ENCODE measurements around the gene ABCB8. TPM values are rescaled to one million over a fixed set of nuclear protein-coding genes. Genes with fewer than 3 reads are reported as not detected.
A peak's percentile ranks its signal among the peaks of the same experiment; 100 is the strongest.

ABCB8 gene
- total RNA-seq, 2 donors from 2014 or later: 46.6 to 49.6 TPM

DNA sequence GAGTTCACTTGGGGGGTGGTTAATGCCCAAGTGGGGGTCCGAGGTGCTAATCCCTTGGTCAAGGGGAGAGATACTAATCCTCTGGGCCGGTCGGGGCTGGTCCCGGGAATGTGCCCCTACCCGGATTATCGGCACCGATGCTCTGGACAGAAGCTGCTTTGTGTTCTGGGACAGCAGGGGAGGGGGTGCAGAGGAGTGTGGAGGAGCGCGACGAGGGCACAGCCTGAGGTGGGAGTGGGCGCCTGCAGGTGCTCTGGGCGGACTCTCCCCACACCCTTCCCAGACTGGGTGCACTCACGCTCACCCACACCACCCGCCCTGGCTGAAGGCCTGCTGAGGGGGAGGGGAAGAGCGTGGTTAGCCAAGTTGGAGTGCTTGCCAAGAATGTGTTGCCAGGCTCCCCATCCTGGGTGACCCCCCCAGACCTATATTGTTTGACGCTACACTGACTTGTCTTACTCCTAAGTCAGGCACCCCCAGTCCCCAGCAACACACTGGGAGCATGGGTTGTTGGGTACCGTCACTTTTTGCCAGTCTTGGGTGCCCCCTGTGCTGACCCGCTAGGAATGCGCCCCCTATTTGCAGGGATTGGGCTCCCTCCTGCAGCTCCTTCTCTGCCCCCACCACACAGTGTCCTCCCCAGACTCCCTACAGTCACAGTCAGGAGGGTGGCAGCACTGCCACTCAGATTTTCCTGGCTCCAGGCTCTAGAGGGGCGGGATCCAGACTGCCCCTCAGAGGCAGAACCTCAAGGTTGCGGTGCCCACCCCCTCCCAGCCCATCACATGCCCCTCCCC is 32.4 kb downstream of the ABCB8 start:
- ATAC-seq (replicated peaks in 1 of 2) (no peak), DNase-seq (no peak)
- Mint-ChIP-seq H3K4me1 (ENCODE audit: low read depth) (peaks cover 41% of the 10 kb centered on the region), H3K36me3 (ENCODE audit: insufficient read depth in 2 of 2) (peaks cover 0 to 5% of the 10 kb centered on the region in 2 donors), H3K27me3 (ENCODE audit: low read depth) (no peaks in the 10 kb centered on the region), H3K4me3 (peak overlapping the region; percentile 98), H3K9me3 (no peaks in the 10 kb centered on the region), H3K27ac (no peak overlapping the region)

DNA sequence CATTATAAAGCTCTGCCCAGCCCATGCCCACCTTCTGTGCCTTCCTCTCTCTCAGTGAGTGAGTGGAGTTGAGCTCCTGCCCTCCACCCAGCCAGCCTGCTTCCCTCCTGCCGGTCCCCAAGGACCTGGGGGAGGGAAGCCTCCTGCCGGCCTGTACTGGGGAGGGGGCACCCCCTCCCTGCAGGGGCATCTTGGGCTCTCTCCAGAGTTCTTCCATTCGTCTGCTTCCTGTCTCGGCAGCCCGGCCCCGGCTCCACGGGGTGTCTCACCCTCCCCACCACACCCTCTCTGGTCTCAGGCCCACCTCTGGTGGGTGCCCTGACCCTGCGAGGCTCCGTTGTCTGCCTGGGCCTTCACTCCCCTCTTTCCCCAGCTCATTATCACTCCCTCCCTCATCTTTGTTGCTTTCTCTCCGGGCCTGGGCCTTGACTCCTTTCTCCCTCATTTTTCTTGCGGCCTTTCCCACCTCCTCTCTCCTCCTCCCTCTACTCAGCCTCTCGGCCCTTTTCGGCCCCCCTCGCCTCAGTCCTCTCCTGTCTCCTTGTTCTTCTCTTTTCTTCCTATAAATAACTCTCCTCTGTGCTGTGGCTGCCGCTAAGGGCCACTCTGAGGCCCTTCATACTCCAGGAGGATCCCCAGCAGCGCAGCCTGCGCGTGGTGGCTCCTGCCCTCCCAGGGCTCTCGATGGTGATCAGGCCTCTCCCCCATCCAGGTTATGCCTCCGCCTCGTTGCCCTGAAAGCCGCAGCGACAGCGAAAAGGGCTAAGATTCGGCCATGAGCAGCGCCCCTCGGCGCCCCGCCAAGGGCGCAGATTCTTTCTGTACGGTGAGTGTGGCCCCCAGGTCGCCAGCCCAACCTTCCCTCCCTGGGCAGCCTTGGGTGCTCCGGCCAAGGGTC is 33.2 kb downstream of the ABCB8 start:
- no peak for DNase-seq
- Mint-ChIP-seq H3K36me3 (ENCODE audit: insufficient read depth in 2 of 2) (peaks cover 0 to 5% of the 10 kb centered on the region in 2 donors), H3K27me3 (ENCODE audit: low read depth) (no peaks in the 10 kb centered on the region), H3K9me3 (no peaks in the 10 kb centered on the region), H3K4me1 (ENCODE audit: low read depth) (peaks cover 39% of the 10 kb centered on the region), H3K27ac (peak overlapping the region; percentile 74), H3K4me3 (peak overlapping the region; percentile 98)
- no peak for ATAC-seq (replicated peaks in 1 of 2)

DNA sequence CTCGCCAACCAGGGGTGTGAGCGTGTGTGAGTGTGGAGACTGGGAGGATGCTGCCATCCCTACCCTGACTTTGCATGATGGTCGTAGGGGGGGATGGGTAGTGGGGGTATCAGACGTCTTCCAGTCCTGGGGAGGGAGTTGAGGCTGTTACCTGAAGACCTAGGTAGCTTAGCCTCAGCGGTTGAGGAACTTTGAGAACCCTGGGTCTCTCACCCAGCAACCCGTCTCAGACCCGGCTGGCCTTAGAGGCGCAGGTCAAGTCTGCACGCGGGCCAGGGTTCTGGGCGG is 33.8 kb downstream of the ABCB8 start:
- Mint-ChIP-seq H3K27me3 (ENCODE audit: low read depth) (no peaks in the 10 kb centered on the region), H3K4me3 (peak overlapping the region in 1 of 2 donors; percentile 98), H3K4me1 (ENCODE audit: low read depth) (peaks cover 33% of the 10 kb centered on the region), H3K9me3 (no peaks in the 10 kb centered on the region), H3K36me3 (ENCODE audit: insufficient read depth in 2 of 2) (peaks cover 0 to 5% of the 10 kb centered on the region in 2 donors), H3K27ac (no peak overlapping the region)
- DNase-seq: no peak
- ATAC-seq (replicated peaks in 1 of 2): no peak

DNA sequence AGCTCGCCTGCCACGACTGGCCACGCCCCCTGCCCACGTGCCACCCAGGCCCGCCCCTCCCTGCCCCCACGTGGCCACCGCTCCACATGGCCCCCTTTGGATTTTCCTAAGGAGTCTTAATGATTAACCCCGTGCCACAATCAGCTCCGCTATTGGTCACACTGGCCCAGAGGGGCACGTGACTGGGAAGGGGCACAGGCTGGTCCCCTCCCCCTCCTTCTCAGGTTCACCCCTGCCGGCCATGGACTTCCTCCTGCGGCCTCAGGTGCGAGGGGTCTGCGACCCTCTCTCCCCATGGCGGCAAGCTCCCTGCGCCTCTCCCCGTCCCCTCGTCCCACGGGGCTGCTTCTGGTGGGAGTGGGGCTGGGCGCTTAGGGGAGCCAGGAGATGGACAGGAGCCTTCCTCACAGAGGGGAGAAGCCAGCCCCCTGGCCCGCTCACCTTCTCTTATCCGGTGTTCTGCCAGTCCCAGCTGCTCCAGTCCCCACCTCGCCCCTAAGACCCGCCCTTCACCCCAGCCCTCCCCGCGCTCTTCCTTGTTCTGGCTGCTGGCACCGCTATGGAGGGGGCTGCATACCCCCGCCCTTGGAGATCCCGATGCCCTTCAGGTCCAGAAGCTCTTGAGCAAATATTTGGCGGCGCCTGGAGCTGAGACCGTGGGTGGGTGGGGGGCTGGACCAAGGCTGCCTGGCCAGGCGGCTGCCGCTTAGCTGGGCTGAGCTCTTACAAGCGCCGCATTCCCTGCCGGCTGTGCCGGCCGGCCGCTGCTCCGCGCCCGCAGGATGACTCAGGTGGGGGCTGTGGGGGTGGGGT is 34.4 kb downstream of the ABCB8 start:
- H3K4me3 Mint-ChIP-seq: no peak overlapping the region
- no peaks in the 10 kb centered on the region for H3K27me3 Mint-ChIP-seq (ENCODE audit: low read depth)
- no peak overlapping the region for H3K27ac Mint-ChIP-seq
- no peaks in the 10 kb centered on the region for H3K9me3 Mint-ChIP-seq
- H3K4me1 Mint-ChIP-seq (ENCODE audit: low read depth): peaks cover 28% of the 10 kb centered on the region
- ATAC-seq (replicated peaks in 1 of 2) (no peak), DNase-seq (no peak)
- peaks cover 0 to 5% of the 10 kb centered on the region in 2 donors for H3K36me3 Mint-ChIP-seq (ENCODE audit: insufficient read depth in 2 of 2)

DNA sequence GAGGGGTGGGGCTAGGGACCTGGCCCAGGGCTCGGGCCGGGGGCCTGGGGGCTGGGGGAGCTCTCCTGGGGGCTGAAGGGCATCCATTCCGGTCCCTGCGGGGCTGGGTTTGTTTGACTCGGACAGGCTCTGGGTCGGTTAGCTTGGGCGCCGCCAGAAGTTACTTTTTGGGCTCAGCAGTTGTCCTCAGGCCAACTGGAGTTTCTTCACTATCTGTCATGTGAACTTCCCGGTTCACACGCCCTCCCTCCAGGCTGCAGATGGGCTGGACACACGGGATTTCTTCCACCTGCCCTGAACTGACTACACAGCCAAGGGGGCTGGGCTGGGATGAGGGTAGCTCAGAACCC is 34.9 kb downstream of the ABCB8 start:
- H3K4me1 Mint-ChIP-seq (ENCODE audit: low read depth): peaks cover 27% of the 10 kb centered on the region
- DNase-seq (no peak), ATAC-seq (replicated peaks in 1 of 2) (no peak)
- H3K4me3 Mint-ChIP-seq: no peak overlapping the region
- H3K27me3 Mint-ChIP-seq (ENCODE audit: low read depth): no peaks in the 10 kb centered on the region
- H3K36me3 Mint-ChIP-seq (ENCODE audit: insufficient read depth in 2 of 2): peaks cover 0 to 5% of the 10 kb centered on the region in 2 donors
- H3K9me3 Mint-ChIP-seq: no peaks in the 10 kb centered on the region
- no peak overlapping the region for H3K27ac Mint-ChIP-seq

DNA sequence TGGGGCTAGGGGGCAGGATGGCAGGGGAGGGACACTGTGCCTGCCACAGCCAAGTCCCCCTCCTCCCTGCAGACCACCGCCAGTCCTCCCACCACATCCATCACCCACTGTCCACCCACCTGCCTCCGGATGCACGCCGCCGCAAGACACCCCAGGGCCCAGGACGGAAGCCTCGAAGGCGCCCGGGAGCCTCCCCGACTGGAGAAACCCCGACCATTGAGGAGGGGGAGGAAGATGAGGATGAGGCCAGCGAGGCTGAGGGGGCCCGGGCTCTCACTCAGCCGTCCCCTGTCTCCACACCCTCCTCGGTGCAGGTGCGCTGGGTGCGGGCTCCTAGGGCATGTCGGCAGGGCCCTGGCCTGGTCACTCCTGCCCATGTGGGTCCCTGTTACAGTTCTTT is 36.2 kb downstream of the ABCB8 start:
- Mint-ChIP-seq H3K4me1 (ENCODE audit: low read depth) (peaks cover 16% of the 10 kb centered on the region), H3K27ac (no peak overlapping the region)
- ATAC-seq (replicated peaks in 1 of 2): no peak

DNA sequence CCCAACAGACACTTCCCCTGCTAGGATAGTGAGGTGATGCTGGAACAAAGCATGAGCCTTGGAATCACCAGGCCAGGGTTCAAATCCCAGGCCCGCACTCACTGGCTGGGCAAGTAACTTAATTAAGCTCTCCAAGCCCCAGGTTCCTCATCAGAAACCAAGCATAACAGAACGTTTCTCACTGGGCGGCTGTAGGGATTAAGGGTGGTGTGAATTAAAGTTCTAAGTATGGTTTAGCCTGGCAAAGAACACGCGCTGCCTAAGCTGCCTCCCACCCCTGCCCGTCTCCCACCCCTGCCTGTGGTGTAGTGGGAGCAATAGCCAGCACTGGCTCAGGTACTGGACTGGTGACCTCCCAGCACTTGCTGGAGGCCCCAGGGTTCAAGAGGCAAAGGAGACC is 36.7 kb downstream of the ABCB8 start:
- peaks cover 16% of the 10 kb centered on the region for H3K4me1 Mint-ChIP-seq (ENCODE audit: low read depth)
- H3K4me3 Mint-ChIP-seq: no peak overlapping the region
- ATAC-seq (replicated peaks in 1 of 2) (no peak), DNase-seq (no peak)
- no peaks in the 10 kb centered on the region for H3K27me3 Mint-ChIP-seq (ENCODE audit: low read depth)
- H3K9me3 Mint-ChIP-seq: no peaks in the 10 kb centered on the region
- H3K36me3 Mint-ChIP-seq (ENCODE audit: insufficient read depth in 2 of 2): peaks cover 1 to 3% of the 10 kb centered on the region in 2 donors
- H3K27ac Mint-ChIP-seq: no peak overlapping the region

More for the DNA sequence above, 36.2 kb downstream of the ABCB8 start:
- Mint-ChIP-seq H3K36me3 (ENCODE audit: insufficient read depth in 2 of 2) (peaks cover 1 to 3% of the 10 kb centered on the region in 2 donors), H3K4me3 (no peak overlapping the region), H3K9me3 (no peaks in the 10 kb centered on the region), H3K27me3 (ENCODE audit: low read depth) (no peaks in the 10 kb centered on the region)
- DNase-seq: no peak

DNA sequence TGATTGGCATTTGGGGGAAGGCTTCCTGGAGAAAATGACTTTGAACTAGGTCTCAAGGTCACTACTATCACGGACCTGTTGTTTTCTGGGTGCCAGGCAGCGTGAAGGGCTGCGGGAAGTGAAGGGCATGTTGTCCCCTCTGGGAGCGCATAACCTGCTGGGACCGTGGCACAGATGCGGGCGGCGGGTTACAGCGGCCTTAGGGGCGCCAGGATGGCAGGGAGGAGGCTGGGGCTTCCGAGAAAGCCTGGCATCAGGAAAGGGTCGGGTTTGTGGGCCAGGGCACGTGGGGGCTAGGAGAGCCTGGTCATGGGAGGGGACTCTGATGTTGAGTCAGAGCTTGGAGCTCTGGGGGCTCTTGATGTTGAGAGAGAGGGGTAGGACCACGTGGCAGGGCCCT is 37.3 kb downstream of the ABCB8 start:
- H3K4me1 Mint-ChIP-seq (ENCODE audit: low read depth): peaks cover 15% of the 10 kb centered on the region
- peaks cover 1 to 3% of the 10 kb centered on the region in 2 donors for H3K36me3 Mint-ChIP-seq (ENCODE audit: insufficient read depth in 2 of 2)
- H3K27ac Mint-ChIP-seq: no peak overlapping the region
- no peaks in the 10 kb centered on the region for H3K9me3 Mint-ChIP-seq
- no peak overlapping the region for H3K4me3 Mint-ChIP-seq
- DNase-seq (no peak), ATAC-seq (replicated peaks in 1 of 2) (no peak)
- H3K27me3 Mint-ChIP-seq (ENCODE audit: low read depth): no peaks in the 10 kb centered on the region

DNA sequence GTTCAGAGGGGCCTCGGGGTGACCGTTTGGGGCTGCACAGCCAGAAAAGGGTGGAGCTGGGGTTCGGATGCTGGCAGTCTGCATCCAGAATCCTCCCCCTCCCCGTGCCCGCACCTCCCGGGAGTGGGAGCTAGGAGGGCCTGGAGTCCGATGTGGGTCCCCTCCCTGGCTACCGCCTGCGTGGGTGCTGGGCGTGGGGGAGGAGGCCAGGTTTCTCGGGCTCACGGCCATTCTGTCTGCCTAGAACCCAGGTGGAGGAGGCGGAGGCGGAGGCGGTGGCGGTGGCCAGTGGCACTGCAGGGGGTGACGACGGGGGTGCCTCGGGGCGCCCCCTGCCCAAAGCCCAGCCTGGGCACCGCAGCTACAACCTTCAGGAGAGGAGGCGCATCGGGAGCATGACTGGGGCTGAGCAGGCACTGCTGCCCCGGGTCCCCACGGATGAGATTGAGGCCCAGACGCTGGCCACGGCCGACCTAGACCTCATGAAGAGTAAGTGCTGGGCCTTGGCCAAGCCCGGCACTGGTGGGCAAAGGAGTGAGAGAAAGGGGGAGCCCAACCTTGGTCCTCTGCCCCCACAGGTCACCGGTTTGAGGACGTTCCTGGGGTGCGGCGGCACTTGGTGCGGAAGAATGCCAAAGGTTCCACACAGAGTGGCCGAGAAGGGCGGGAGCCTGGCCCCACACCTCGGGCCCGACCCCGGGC is 38.2 kb downstream of the ABCB8 start:
- ATAC-seq (replicated peaks in 1 of 2) (no peak), DNase-seq (no peak)
- H3K27me3 Mint-ChIP-seq (ENCODE audit: low read depth): no peaks in the 10 kb centered on the region
- no peaks in the 10 kb centered on the region for H3K9me3 Mint-ChIP-seq
- H3K27ac Mint-ChIP-seq: no peak overlapping the region
- H3K4me3 Mint-ChIP-seq: no peak overlapping the region
- H3K36me3 Mint-ChIP-seq (ENCODE audit: insufficient read depth in 2 of 2): peaks cover 1 to 3% of the 10 kb centered on the region in 2 donors
- H3K4me1 Mint-ChIP-seq (ENCODE audit: low read depth): peaks cover 6% of the 10 kb centered on the region

DNA sequence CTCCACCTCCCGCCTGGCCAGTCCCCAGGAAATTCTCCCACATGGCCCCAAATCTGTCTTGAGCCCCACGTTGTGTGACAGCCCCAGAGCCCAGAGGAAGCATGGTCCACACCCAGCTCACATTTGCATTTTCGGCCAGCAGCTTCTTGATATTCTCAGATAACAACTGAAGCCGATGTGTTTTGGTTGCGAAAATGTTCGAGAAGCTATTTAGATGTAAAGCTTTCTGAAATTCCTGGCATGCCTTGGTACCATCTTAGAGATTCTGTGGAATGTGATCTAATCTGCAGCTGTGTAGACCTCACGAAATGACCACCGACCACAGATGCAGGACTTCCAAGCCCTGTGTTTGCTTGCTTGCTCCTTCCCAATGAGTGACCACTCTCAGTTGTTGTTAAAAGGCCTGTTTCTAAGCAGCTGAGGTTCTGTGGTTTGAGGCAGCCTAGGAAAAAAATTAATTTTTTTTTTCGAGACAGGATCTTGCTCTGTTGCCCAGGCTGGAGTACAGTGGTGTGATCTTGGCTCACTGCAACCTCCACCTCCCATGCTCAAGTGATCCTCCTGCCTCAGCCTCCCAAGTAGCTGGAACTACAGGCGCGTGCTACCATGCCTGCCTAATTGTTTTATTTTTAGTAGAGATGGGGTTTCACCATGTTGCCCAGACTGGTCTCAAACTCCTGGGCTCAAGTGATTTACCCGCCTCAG is 40.0 kb downstream of the ABCB8 start:
- Mint-ChIP-seq H3K27me3 (ENCODE audit: low read depth) (no peaks in the 10 kb centered on the region), H3K4me3 (no peak overlapping the region), H3K4me1 (ENCODE audit: low read depth) (no peaks in the 10 kb centered on the region), H3K27ac (no peak overlapping the region), H3K36me3 (ENCODE audit: insufficient read depth in 2 of 2) (peaks cover 1 to 3% of the 10 kb centered on the region in 2 donors), H3K9me3 (no peaks in the 10 kb centered on the region)
- DNase-seq (no peak), ATAC-seq (replicated peaks in 1 of 2) (no peak)

DNA sequence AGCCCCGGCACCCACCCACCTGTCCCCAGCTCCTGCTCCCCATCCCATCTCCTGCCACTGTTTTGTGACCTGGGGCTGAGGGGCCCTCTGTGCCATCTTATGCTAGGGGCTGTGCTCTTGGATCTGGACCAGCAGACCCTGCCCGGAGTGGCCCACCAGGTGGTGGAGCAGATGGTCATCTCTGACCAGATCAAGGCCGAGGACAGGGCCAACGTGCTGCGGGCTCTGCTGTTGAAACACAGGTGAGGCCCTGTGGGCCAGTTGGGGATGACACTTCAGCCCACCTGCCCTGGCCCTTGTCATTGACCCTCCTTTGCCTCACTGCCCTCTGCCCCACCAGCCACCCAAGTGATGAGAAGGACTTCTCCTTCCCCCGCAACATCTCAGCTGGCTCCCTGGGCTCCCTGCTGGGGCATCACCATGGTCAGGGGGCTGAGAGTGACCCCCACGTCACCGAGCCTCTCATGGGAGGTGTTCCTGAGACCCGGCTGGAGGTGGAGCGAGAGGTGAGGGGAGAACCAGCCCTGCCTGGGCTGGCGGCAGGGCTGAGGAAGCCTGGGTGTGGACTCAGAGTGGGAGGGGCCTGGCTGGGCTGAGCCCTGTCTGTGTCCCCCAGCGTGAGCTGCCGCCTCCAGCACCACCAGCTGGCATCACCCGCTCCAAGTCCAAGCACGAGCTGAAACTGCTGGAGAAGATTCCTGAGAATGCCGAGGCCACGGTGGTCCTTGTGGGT is 41.8 kb downstream of the ABCB8 start:
- no peak overlapping the region for H3K4me3 Mint-ChIP-seq
- no peaks in the 10 kb centered on the region for H3K4me1 Mint-ChIP-seq (ENCODE audit: low read depth)
- H3K27ac Mint-ChIP-seq: no peak overlapping the region
- H3K9me3 Mint-ChIP-seq: no peaks in the 10 kb centered on the region
- no peaks in the 10 kb centered on the region for H3K27me3 Mint-ChIP-seq (ENCODE audit: low read depth)
- no peak for DNase-seq
- ATAC-seq (replicated peaks in 1 of 2): no peak
- peaks cover 1 to 3% of the 10 kb centered on the region in 2 donors for H3K36me3 Mint-ChIP-seq (ENCODE audit: insufficient read depth in 2 of 2)

DNA sequence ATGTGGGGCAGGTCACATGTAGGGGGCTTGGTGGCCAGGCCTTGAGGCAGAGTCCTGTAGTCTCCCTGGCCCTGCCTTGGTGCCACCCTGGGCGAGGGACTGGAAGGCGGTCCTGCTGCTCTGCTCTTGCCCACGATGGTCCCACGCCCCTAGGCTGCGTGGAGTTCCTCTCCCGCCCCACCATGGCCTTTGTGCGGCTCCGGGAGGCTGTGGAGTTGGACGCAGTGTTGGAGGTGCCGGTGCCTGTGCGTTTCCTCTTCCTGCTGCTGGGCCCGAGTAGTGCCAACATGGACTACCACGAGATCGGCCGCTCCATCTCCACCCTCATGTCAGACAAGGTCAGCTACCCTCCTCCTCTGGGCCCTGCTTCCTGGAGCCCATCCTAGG is 42.3 kb downstream of the ABCB8 start:
- ATAC-seq (replicated peaks in 1 of 2) (no peak), DNase-seq (no peak)
- Mint-ChIP-seq H3K36me3 (ENCODE audit: insufficient read depth in 2 of 2) (peaks cover 0 to 1% of the 10 kb centered on the region in 2 donors), H3K4me1 (ENCODE audit: low read depth) (no peaks in the 10 kb centered on the region), H3K4me3 (no peak overlapping the region), H3K9me3 (no peaks in the 10 kb centered on the region), H3K27me3 (ENCODE audit: low read depth) (no peaks in the 10 kb centered on the region), H3K27ac (no peak overlapping the region)
